Activated T-helper 1 cell treated with anti-CD3 and anti-CD28 coated beads, Interleukin-12 subunit alpha, Interleukin-12 subunit beta, Interleukin-2, Interleukin-4 antibody, amounts not matched to agents 30 ng/mL and 10 ng/mL and 1 ng/mL, durations not matched to agents 14 hours and 24 hours and 36 hours (primary cell): ENCODE results near the gene PJA1. TPM values are rescaled to one million over a fixed set of nuclear protein-coding genes. Genes with fewer than 3 reads are reported as not detected.

ENCODE experiments used
- DNase-seq: peaks from one replicate; pipeline ENCODE4 v3.0.0; 2021; ENCODE audit warnings: low spot score
- H3K27ac Mint-ChIP-seq: one replicate; pipeline ENCODE4 v1.8.0; 2021; ENCODE audit warnings: mild to moderate bottlenecking, mixed read lengths
- H3K27me3 Mint-ChIP-seq: one replicate; pipeline ENCODE4 v1.8.0; 2022; ENCODE audit warnings: mild to moderate bottlenecking, moderate library complexity, mixed read lengths; ENCODE audit not compliant: insufficient read depth
- H3K36me3 Mint-ChIP-seq: one replicate; pipeline ENCODE4 v1.8.0; 2021; ENCODE audit warnings: low read depth, mixed read lengths
- H3K4me1 Mint-ChIP-seq: one replicate; pipeline ENCODE4 v1.8.0; 2021; ENCODE audit warnings: low read depth, mixed read lengths
- H3K4me3 Mint-ChIP-seq: one replicate; pipeline ENCODE4 v1.8.0; 2021; ENCODE audit warnings: mild to moderate bottlenecking, moderate library complexity, mixed read lengths
- H3K9me3 Mint-ChIP-seq: one replicate; pipeline ENCODE4 v1.8.0; 2021; ENCODE audit warnings: mixed read lengths
- intact Hi-C: fragments of 100-400 bp; cut with micrococcal nuclease; formaldehyde crosslinking; loops from one replicate; pipeline ENCODE4 v1.15.1; 2024
- total RNA-seq: library from RNA; stranded (reverse); gene quantifications from 2 replicates; pipeline ENCODE4 v1.2.3, GENCODE V29; 2022

Gene PJA1
- total RNA-seq, 1 donor from 2014 or later = 15.6 TPM

GRCh38 chrX:69113723-69114122, 51.5 kb downstream of the PJA1 start:
- DNase-seq = no peak
- H3K36me3 Mint-ChIP-seq = no peaks in the 10 kb centered on the region
- intact Hi-C loops = no loop called here
- H3K4me3 Mint-ChIP-seq = no peak overlapping the region
- no peak overlapping the region for H3K27ac Mint-ChIP-seq
- peaks cover 3% of the 10 kb centered on the region for H3K27me3 Mint-ChIP-seq
- H3K9me3 Mint-ChIP-seq = no peaks in the 10 kb centered on the region
- H3K4me1 Mint-ChIP-seq = no peaks in the 10 kb centered on the region
